ENCODE measurements around the gene SELENON.

- no peak for TF ChIP-seq CTCF (IDR thresholded peaks at IDR 0.05)
- TF ChIP-seq POLR2A (IDR thresholded peaks at IDR 0.05) = no peak
- no peak for TF ChIP-seq EP300 (IDR thresholded peaks at IDR 0.05)
Observed at GRCh38 chr1:25799352-25799934, 550 bp upstream of the SELENON start.

All from suprapubic skin (tissue), 3 donors.